Liver (tissue), 3 donors: Measurements from ENCODE around the gene STX12.

ENCODE experiments used
- CTCF ChIP-seq: fragments of 150-350 bp; IDR thresholded peaks from 2 replicates; pipeline ENCODE4 v1.5.1; 2017; ENCODE audit warnings: improper control_type of control experiment, low read depth, low read length; ENCODE audit not compliant: missing input control
- EGR1 ChIP-seq, 2 donors: IDR thresholded peaks; 2 replicates each; pipeline ENCODE4 v1.6.1; 2016 to 2018; ENCODE audit warnings: antibody characterized with exemption in 2 of 2, low read depth in 2 of 2
- GABPA ChIP-seq, 2 donors: IDR thresholded peaks in 1 of 2; conservative IDR thresholded peaks in 1 of 2; 2 replicates each; pipeline ENCODE4 v1.6.1; 2016; ENCODE audit warnings: antibody characterized with exemption in 2 of 2, mild to moderate bottlenecking in 1 of 2, moderate library complexity in 1 of 2
- JUND ChIP-seq, 2 donors: IDR thresholded peaks; 2 replicates each; pipeline ENCODE4 v1.6.1; 2016; ENCODE audit warnings: antibody characterized with exemption in 2 of 2
- MAX ChIP-seq: IDR thresholded peaks from 2 replicates; pipeline ENCODE4 v1.6.1; 2016; ENCODE audit warnings: antibody characterized with exemption
- NR2F2 ChIP-seq: IDR thresholded peaks from 2 replicates; pipeline ENCODE4 v1.6.1; 2016; ENCODE audit warnings: antibody characterized with exemption
- RAD21 ChIP-seq, 2 donors: IDR thresholded peaks; 2 replicates each; pipeline ENCODE4 v1.6.1; 2016; ENCODE audit warnings: antibody characterized with exemption in 2 of 2, mild to moderate bottlenecking in 2 of 2
- TAF1 ChIP-seq: conservative IDR thresholded peaks from 2 replicates; pipeline ENCODE4 v1.6.1; 2016; ENCODE audit warnings: antibody characterized with exemption, mild to moderate bottlenecking
- YY1 ChIP-seq: IDR thresholded peaks from 2 replicates; pipeline ENCODE4 v1.6.1; 2016; ENCODE audit warnings: antibody characterized with exemption, mild to moderate bottlenecking
- TF ChIP-seq, protein P1 (sequence below): IDR thresholded peaks from 2 replicates; pipeline ENCODE4 v1.6.1; 2016; ENCODE audit warnings: antibody characterized with exemption
- donor health status: healthy.
- donor health status: healthy.

DNA sequence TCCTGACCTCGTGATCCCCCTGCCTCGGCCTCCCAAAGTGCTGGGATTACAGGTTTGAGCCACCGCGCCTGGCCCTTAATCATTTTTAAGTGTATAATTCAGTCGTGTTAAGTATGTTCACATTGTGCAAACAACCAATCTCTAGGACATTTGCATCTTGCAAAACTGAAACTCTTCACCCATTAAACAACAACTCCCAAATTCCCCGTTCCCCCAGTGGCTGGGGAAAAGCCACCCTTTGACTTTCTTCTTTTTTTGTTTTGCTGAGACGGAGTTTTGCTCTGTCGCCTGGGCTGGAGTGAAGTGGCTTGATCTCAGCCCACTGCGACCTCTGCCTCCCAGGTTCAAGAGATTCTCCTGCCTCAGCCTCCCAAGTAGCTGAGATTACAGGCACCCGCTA lies 92.8 kb downstream of the STX12 start:
- TF ChIP-seq, protein P1, sequence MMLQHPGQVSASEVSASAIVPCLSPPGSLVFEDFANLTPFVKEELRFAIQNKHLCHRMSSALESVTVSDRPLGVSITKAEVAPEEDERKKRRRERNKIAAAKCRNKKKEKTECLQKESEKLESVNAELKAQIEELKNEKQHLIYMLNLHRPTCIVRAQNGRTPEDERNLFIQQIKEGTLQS, result no peak
- TF ChIP-seq RAD21 (IDR thresholded peaks at IDR 0.05), result no peak
- TF ChIP-seq CTCF, result no peak
- TF ChIP-seq MAX, result no peak
- no peak for TF ChIP-seq GABPA (IDR thresholded peaks at IDR 0.05 in 1 of 2, conservative IDR thresholded peaks at IDR 0.05 in 1 of 2)
- TF ChIP-seq NR2F2, result no peak
- TF ChIP-seq EGR1 (IDR thresholded peaks at IDR 0.05; ENCODE audit: low read depth in 2 of 2), result no peak
- no peak for TF ChIP-seq TAF1
- TF ChIP-seq JUND (IDR thresholded peaks at IDR 0.05), result no peak
- no peak for TF ChIP-seq YY1
